Measurements from ENCODE around the gene NXPH3. TPM values are rescaled to one million over a fixed set of nuclear protein-coding genes. Genes with fewer than 3 reads are reported as not detected.

Gene NXPH3
- total RNA-seq, 3 donors from 2014 or later (not counting 1 experiment from before 2014, with no cell fraction given) = not detected

- DNase-seq (no peak), ATAC-seq (no peak)
- H3K36me3 ChIP-seq (ENCODE audit: control insufficient read depth, insufficient read depth, low read length) = peaks cover 5% of the 10 kb centered on the region
- TF ChIP-seq, protein P1, sequence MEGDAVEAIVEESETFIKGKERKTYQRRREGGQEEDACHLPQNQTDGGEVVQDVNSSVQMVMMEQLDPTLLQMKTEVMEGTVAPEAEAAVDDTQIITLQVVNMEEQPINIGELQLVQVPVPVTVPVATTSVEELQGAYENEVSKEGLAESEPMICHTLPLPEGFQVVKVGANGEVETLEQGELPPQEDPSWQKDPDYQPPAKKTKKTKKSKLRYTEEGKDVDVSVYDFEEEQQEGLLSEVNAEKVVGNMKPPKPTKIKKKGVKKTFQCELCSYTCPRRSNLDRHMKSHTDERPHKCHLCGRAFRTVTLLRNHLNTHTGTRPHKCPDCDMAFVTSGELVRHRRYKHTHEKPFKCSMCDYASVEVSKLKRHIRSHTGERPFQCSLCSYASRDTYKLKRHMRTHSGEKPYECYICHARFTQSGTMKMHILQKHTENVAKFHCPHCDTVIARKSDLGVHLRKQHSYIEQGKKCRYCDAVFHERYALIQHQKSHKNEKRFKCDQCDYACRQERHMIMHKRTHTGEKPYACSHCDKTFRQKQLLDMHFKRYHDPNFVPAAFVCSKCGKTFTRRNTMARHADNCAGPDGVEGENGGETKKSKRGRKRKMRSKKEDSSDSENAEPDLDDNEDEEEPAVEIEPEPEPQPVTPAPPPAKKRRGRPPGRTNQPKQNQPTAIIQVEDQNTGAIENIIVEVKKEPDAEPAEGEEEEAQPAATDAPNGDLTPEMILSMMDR (IDR thresholded peaks at IDR 0.05) = no peak
- Mint-ChIP-seq H3K36me3 (no peaks in the 10 kb centered on the region), H3K4me3 (no peak overlapping the region), H3K4me1 (peaks cover 27 to 30% of the 10 kb centered on the region in 2 donors), H3K9me3 (no peaks in the 10 kb centered on the region), H3K27me3 (ENCODE audit: low read depth in 2 of 2) (no peaks in the 10 kb centered on the region), H3K27ac (no peak overlapping the region)
- no peaks in the 10 kb centered on the region for H3K4me1 ChIP-seq (ENCODE audit: control insufficient read depth, insufficient read depth, low read length)
- H3K27me3 ChIP-seq (ENCODE audit: control insufficient read depth, insufficient read depth, low read length) = no peaks in the 10 kb centered on the region
- intact Hi-C loops (cut with micrococcal nuclease) = no loop called here
- WGBS (ENCODE audit: insufficient coverage) = 100% methylated on average over 1 of the region's 6 CpGs
- H3K9me3 ChIP-seq (ENCODE audit: control insufficient read depth, insufficient read depth, low read length) = no peaks in the 10 kb centered on the region
- no peak overlapping the region for H3K27ac ChIP-seq (ENCODE audit: low read length)
- H3K4me3 ChIP-seq (ENCODE audit: low read length) = no peak overlapping the region
These were observed 54.6 kb downstream of the NXPH3 start for GRCh38 chr17:49630113-49630900.

DNA sequence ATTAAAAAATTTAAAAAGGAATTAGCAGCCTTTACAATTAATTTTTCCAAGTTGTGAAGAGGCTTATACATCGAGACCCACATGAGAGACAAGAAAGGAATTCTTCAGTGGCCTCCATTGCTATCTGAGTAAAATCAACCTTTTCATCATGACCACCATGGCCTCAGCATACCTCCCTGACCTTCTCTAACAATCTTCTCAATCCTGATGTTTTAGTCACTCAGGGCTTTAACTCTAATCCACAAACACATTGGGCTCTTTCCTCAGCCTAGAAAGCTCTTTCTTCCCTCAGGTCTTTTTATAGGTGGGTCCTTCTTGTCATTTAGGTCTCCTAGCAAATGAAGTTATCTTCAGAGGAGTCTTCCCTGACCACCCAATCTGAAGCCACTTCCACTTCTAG, 55.8 kb downstream of the NXPH3 start:
- no peaks in the 10 kb centered on the region for H3K36me3 Mint-ChIP-seq
- peaks cover 27 to 30% of the 10 kb centered on the region in 2 donors for H3K4me1 Mint-ChIP-seq
- intact Hi-C loops (cut with micrococcal nuclease) = no loop called here

More for the DNA sequence above, 55.8 kb downstream of the NXPH3 start:
- Mint-ChIP-seq H3K27me3 (ENCODE audit: low read depth in 2 of 2) (no peaks in the 10 kb centered on the region), H3K4me3 (no peak overlapping the region), H3K27ac (no peak overlapping the region), H3K9me3 (no peaks in the 10 kb centered on the region)
- WGBS (ENCODE audit: insufficient coverage) = 94% methylated on average over 1 of the region's 1 CpG
- peaks cover 4% of the 10 kb centered on the region for H3K36me3 ChIP-seq (ENCODE audit: control insufficient read depth, insufficient read depth, low read length)
- H3K4me3 ChIP-seq (ENCODE audit: low read length) = no peak overlapping the region
- no peak overlapping the region for H3K27ac ChIP-seq (ENCODE audit: low read length)
- ATAC-seq (no peak), DNase-seq (no peak)
- H3K9me3 ChIP-seq (ENCODE audit: control insufficient read depth, insufficient read depth, low read length) = no peaks in the 10 kb centered on the region
- no peaks in the 10 kb centered on the region for H3K4me1 ChIP-seq (ENCODE audit: control insufficient read depth, insufficient read depth, low read length)
- H3K27me3 ChIP-seq (ENCODE audit: control insufficient read depth, insufficient read depth, low read length) = no peaks in the 10 kb centered on the region
- TF ChIP-seq, protein P1 (IDR thresholded peaks at IDR 0.05) = no peak

Other genes starting within 250 kb of the NXPH3 start
- 10 to 100 TPM; 53.8 to 79.1 (median 73.3) TPM for gene ZNF652, start 213.6 kb upstream of the NXPH3 start, total RNA-seq
- gene PHB1, start 161.0 kb upstream of the NXPH3 start, total RNA-seq = 10 to 100 TPM; 49.6 to 66.2 (median 60.3) TPM
- 1 to 10 TPM in 2 of 3 donors, under 1 TPM in 1; 0.91 to 1.8 (median 1.2) TPM for gene NGFR, start 80.6 kb upstream of the NXPH3 start, total RNA-seq
- 10 to 100 TPM; 45.4 to 56.5 (median 54.7) TPM for gene SPOP, start 102.2 kb downstream of the NXPH3 start, total RNA-seq
- gene SLC35B1, start 132.1 kb downstream of the NXPH3 start, total RNA-seq = 100 to 1,000 TPM in 1 of 3 donors, 10 to 100 TPM in 2; 74.0 to 121 (median 90.2) TPM
- 10 to 100 TPM; 55.2 to 88.4 (median 79.2) TPM for gene FAM117A, start 188.3 kb downstream of the NXPH3 start, total RNA-seq
- 100 to 1,000 TPM; 195 to 231 (median 213) TPM for gene KAT7, start 212.8 kb downstream of the NXPH3 start, total RNA-seq